HepG2 (cell line): ENCODE measurements around the gene PMVK. TPM values are rescaled to one million over a fixed set of nuclear protein-coding genes. Genes with fewer than 3 reads are reported as not detected.

ENCODE experiments used
- BORCS8-MEF2B ChIP-seq: sonication (generic); formaldehyde crosslinking; IDR thresholded peaks from 2 replicates; pipeline ENCODE4 v1.8.0; 2022; ENCODE audit warnings: mild to moderate bottlenecking, missing genetic modification reagents
- EP300 ChIP-seq, 3 experiments: sonication (generic) in 1 of 3; formaldehyde crosslinking in 1 of 3; IDR thresholded peaks; 2 replicates each; pipeline versions ENCODE4 v1.5.1 to v1.6.1; 2011 to 2020; ENCODE audit warnings: low read depth in 2 of 3, low read length in 2 of 3, borderline replicate concordance in 1 of 3, improper control_type of control experiment in 1 of 3, mild to moderate bottlenecking in 1 of 3, missing genetic modification reagents in 1 of 3, moderate library complexity in 1 of 3
- HMGA1 ChIP-seq: sonication (generic); formaldehyde crosslinking; conservative IDR thresholded peaks from 2 replicates; pipeline ENCODE4 v1.4.0; 2020; ENCODE audit warnings: missing genetic modification reagents
- KAT7 ChIP-seq: IDR thresholded peaks from 2 replicates; pipeline ENCODE4 v1.6.1; 2018; ENCODE audit warnings: borderline replicate concordance, missing compliant biosample characterization
- KDM4B ChIP-seq: sonication (generic); formaldehyde crosslinking; IDR thresholded peaks from 2 replicates; pipeline ENCODE4 v1.4.0; 2020; ENCODE audit warnings: missing genetic modification reagents
- MIER2 ChIP-seq: IDR thresholded peaks from 2 replicates; pipeline ENCODE4 v1.6.1; 2016; ENCODE audit warnings: missing biosample characterization, missing genetic modification reagents
- PRDM15 ChIP-seq: sonication (generic); formaldehyde crosslinking; IDR thresholded peaks from 2 replicates; pipeline ENCODE4 v1.4.0; 2020; ENCODE audit warnings: missing genetic modification reagents
- RAD21 ChIP-seq: fragments of 450-650 bp; formaldehyde crosslinking; IDR thresholded peaks from 2 replicates; pipeline ENCODE4 v1.5.0; 2020; ENCODE audit warnings: mild to moderate bottlenecking
- SAP130 ChIP-seq: IDR thresholded peaks from 2 replicates; pipeline ENCODE4 v1.6.1; 2016; ENCODE audit warnings: low read depth
- SNRNP70 ChIP-seq: fragments of 200-400 bp; formaldehyde crosslinking; IDR thresholded peaks from 2 replicates; pipeline ENCODE4 v1.6.1; 2017; ENCODE audit warnings: mild to moderate bottlenecking, low read depth, low read length, moderate library complexity
- STAT5B ChIP-seq: sonication (generic); formaldehyde crosslinking; IDR thresholded peaks from 2 replicates; pipeline ENCODE4 v1.4.0; 2020; ENCODE audit warnings: missing genetic modification reagents
- XBP1 ChIP-seq: sonication (generic); formaldehyde crosslinking; IDR thresholded peaks from 2 replicates; pipeline ENCODE4 v1.5.0; 2020; ENCODE audit warnings: missing genetic modification reagents
- ZBTB25 ChIP-seq: IDR thresholded peaks from 2 replicates; pipeline ENCODE4 v1.6.1; 2018; ENCODE audit warnings: missing genetic modification reagents
- ZKSCAN8 ChIP-seq: IDR thresholded peaks from 2 replicates; pipeline ENCODE4 v1.6.1; 2016; ENCODE audit warnings: borderline replicate concordance, missing genetic modification reagents, missing compliant biosample characterization
- ZNF124 ChIP-seq: sonication (generic); formaldehyde crosslinking; IDR thresholded peaks from 2 replicates; pipeline ENCODE4 v1.4.0; 2020; ENCODE audit warnings: missing genetic modification reagents
- ZNF274 ChIP-seq: sonication (generic); formaldehyde crosslinking; IDR thresholded peaks from 2 replicates; pipeline ENCODE4 v1.5.1; 2020; ENCODE audit warnings: mild to moderate bottlenecking, missing genetic modification reagents
- ZNF543 ChIP-seq: sonication (generic); formaldehyde crosslinking; IDR thresholded peaks from 2 replicates; pipeline ENCODE4 v1.4.0; 2020; ENCODE audit warnings: mild to moderate bottlenecking, missing genetic modification reagents
- ZNF878 ChIP-seq: sonication (generic); formaldehyde crosslinking; IDR thresholded peaks from 2 replicates; pipeline ENCODE4 v1.8.1; 2023; ENCODE audit warnings: mild to moderate bottlenecking, missing genetic modification reagents, moderate library complexity
- polyA plus RNA-seq, 8 experiments: library from polyadenylated mRNA; depleted of rRNA in 3 of 8; stranded (reverse) in 7 of 8; unstranded in 1 of 8; fragments of >200 nt; fragmentation: Illumina TruSeq in 4 of 8; extraction: Trizol in 4 of 8; gene quantifications; 2 replicates each; pipeline versions ENCODE4 v1.2.1 to v1.2.3, GENCODE V29; 2011 to 2016; ENCODE audit warnings: low read depth in 4 of 8, missing spikeins in 1 of 8, mixed read lengths in 1 of 8; ENCODE audit not compliant: insufficient read depth in 1 of 8
- total RNA-seq, 5 experiments: library from RNA; depleted of rRNA; stranded (reverse); fragments of >200 nt; fragmentation: Illumina TruSeq; extraction: Trizol; gene quantifications; 2 replicates each; pipeline ENCODE4 v1.2.3, GENCODE V29; 2016; ENCODE audit warnings: low read depth in 1 of 5

The PMVK gene
- total and polyA plus RNA-seq, 2 of the 13 experiments (the other 11 are each of a cell fraction or from before 2014, with no cell fraction given) = 3.9 to 12.6 TPM

GRCh38 chr1:154955039-154955717 lies 18.7 kb upstream of the PMVK start (continued):
- TF ChIP-seq EP300 (IDR thresholded peaks at IDR 0.05; ENCODE audit: low read depth in 2 of 2, low read length in 2 of 2) = no peak
- TF ChIP-seq EP300 (CRISPR knock-in tag; IDR thresholded peaks at IDR 0.05; ENCODE audit: borderline replicate concordance) = no peak
- no peak for TF ChIP-seq XBP1 (CRISPR knock-in tag)
- no peak for TF ChIP-seq ZNF543
- TF ChIP-seq ZNF124 (CRISPR knock-in tag) = no peak
- TF ChIP-seq ZBTB25 = no peak
- TF ChIP-seq ZNF878 (CRISPR knock-in tag) = no peak
- TF ChIP-seq SAP130 (CRISPR knock-in tag) = peak; percentile 87
- no peak for TF ChIP-seq PRDM15 (CRISPR knock-in tag)
- TF ChIP-seq ZKSCAN8 (CRISPR knock-in tag) = no peak
- no peak for TF ChIP-seq STAT5B (CRISPR knock-in tag)
- no peak for TF ChIP-seq MIER2 (CRISPR knock-in tag)
- no peak for TF ChIP-seq ZNF274 (CRISPR knock-in tag)
- TF ChIP-seq KDM4B (CRISPR knock-in tag) = no peak
- TF ChIP-seq KAT7 (CRISPR knock-in tag) = no peak
- no peak for TF ChIP-seq RAD21
- TF ChIP-seq SNRNP70 = no peak
- TF ChIP-seq HMGA1 (CRISPR knock-in tag) = no peak
- no peak for TF ChIP-seq BORCS8-MEF2B
